ENCODE results near the gene PELO. TPM values are rescaled to one million over a fixed set of nuclear protein-coding genes. Genes with fewer than 3 reads are reported as not detected.

The PELO gene
- total RNA-seq, 2 donors from 2014 or later = 10.2 to 14.9 TPM

- no peak overlapping the region for H3K9ac ChIP-seq (ENCODE audit: extremely low read depth, low read length, poor library complexity, severe bottlenecking)
- Mint-ChIP-seq H3K27ac (no peak overlapping the region), H3K4me3 (peak overlapping the region; percentile 73), H3K36me3 (ENCODE audit: low read depth) (no peaks in the 10 kb centered on the region), H3K27me3 (ENCODE audit: insufficient read depth) (peaks cover 26% of the 10 kb centered on the region), H3K4me1 (peaks cover 7% of the 10 kb centered on the region), H3K9me3 (no peaks in the 10 kb centered on the region)
- peak overlapping the region; percentile 79 for H3K4me3 ChIP-seq (ENCODE audit: low read length)
- H3K27ac ChIP-seq (ENCODE audit: low read depth, low read length) = no peak overlapping the region
- no peaks in the 10 kb centered on the region for H3K9me3 ChIP-seq (ENCODE audit: control insufficient read depth, low read length)
- H3K36me3 ChIP-seq (ENCODE audit: control insufficient read depth, insufficient read depth, low read length) = no peaks in the 10 kb centered on the region
- WGBS, 2 experiments (ENCODE audit: insufficient coverage in 1 of 2, insufficient read length in 1 of 2) = 9 to 15% methylated on average over 5 to 11 of the region's 11 CpGs
- DNase-seq = peak; percentile 69
- no peaks in the 10 kb centered on the region for H3K4me1 ChIP-seq (ENCODE audit: control insufficient read depth, insufficient read depth, low read length)
- peak; percentile 63 for TF ChIP-seq CTCF (conservative IDR thresholded peaks at IDR 0.05)
- peaks cover 28% of the 10 kb centered on the region for H3K27me3 ChIP-seq (ENCODE audit: control insufficient read depth, insufficient read depth, low read length, poor library complexity, severe bottlenecking)
Observed at GRCh38 chr5:52786949-52787599, 642 bp upstream of the PELO start.

GRCh38 chr5:52788505-52788821 lies 747 bp downstream of the PELO start:
- Mint-ChIP-seq H3K4me1 (peaks cover 7% of the 10 kb centered on the region), H3K4me3 (peak overlapping the region; percentile 73), H3K27me3 (ENCODE audit: insufficient read depth) (peaks cover 26% of the 10 kb centered on the region), H3K9me3 (no peaks in the 10 kb centered on the region), H3K36me3 (ENCODE audit: low read depth) (no peaks in the 10 kb centered on the region), H3K27ac (no peak overlapping the region)
- Histone ChIP-seq H3K27me3 (ENCODE audit: control insufficient read depth, insufficient read depth, low read length, poor library complexity, severe bottlenecking) (peaks cover 28% of the 10 kb centered on the region), H3K36me3 (ENCODE audit: control insufficient read depth, insufficient read depth, low read length) (no peaks in the 10 kb centered on the region), H3K9ac (ENCODE audit: extremely low read depth, low read length, poor library complexity, severe bottlenecking) (no peak overlapping the region), H3K4me1 (ENCODE audit: control insufficient read depth, insufficient read depth, low read length) (no peaks in the 10 kb centered on the region), H3K9me3 (ENCODE audit: control insufficient read depth, low read length) (no peaks in the 10 kb centered on the region), H3K27ac (ENCODE audit: low read depth, low read length) (no peak overlapping the region), H3K4me3 (ENCODE audit: low read length) (peak overlapping the region; percentile 79)
- no peak for TF ChIP-seq CTCF (conservative IDR thresholded peaks at IDR 0.05)
- DNase-seq = no peak
- 6 to 10% methylated on average over 4 to 6 of the region's 7 CpGs for WGBS, 2 experiments (ENCODE audit: insufficient coverage in 1 of 2, insufficient read length in 1 of 2)

GRCh38 chr5:52789378-52789777 lies 1.7 kb downstream of the PELO start:
- H3K4me3 ChIP-seq (ENCODE audit: low read length) = no peak overlapping the region
- no peak overlapping the region for H3K27ac ChIP-seq (ENCODE audit: low read depth, low read length)
- no peak for DNase-seq
- H3K36me3 Mint-ChIP-seq (ENCODE audit: low read depth) = no peaks in the 10 kb centered on the region
- 88% methylated on average over 1 of the region's 1 CpG; no CpG with 5 or more reads in 1 of the 2 experiments for WGBS, 2 experiments (ENCODE audit: insufficient coverage in 1 of 2, insufficient read length in 1 of 2)
- no peak overlapping the region for H3K4me3 Mint-ChIP-seq
- no peak overlapping the region for H3K27ac Mint-ChIP-seq
- peaks cover 26% of the 10 kb centered on the region for H3K27me3 Mint-ChIP-seq (ENCODE audit: insufficient read depth)
- no peaks in the 10 kb centered on the region for H3K9me3 Mint-ChIP-seq
- TF ChIP-seq CTCF (conservative IDR thresholded peaks at IDR 0.05) = no peak
- H3K27me3 ChIP-seq (ENCODE audit: control insufficient read depth, insufficient read depth, low read length, poor library complexity, severe bottlenecking) = peaks cover 28% of the 10 kb centered on the region
- no peaks in the 10 kb centered on the region for H3K36me3 ChIP-seq (ENCODE audit: control insufficient read depth, insufficient read depth, low read length)
- H3K4me1 ChIP-seq (ENCODE audit: control insufficient read depth, insufficient read depth, low read length) = no peaks in the 10 kb centered on the region
- H3K9me3 ChIP-seq (ENCODE audit: control insufficient read depth, low read length) = no peaks in the 10 kb centered on the region
- H3K4me1 Mint-ChIP-seq = peaks cover 7% of the 10 kb centered on the region
- H3K9ac ChIP-seq (ENCODE audit: extremely low read depth, low read length, poor library complexity, severe bottlenecking) = no peak overlapping the region
